HepG2 (cell line): ENCODE measurements around the gene TCF23. TPM values are rescaled to one million over a fixed set of nuclear protein-coding genes. Genes with fewer than 3 reads are reported as not detected.

Source experiments
- BCL6 ChIP-seq: IDR thresholded peaks from 2 replicates; pipeline ENCODE4 v1.6.1; 2016; ENCODE audit warnings: missing genetic modification reagents, missing compliant biosample characterization
- EZH2 ChIP-seq: conservative IDR thresholded peaks from 2 replicates; pipeline ENCODE4 v1.6.1; 2012; ENCODE audit warnings: mild to moderate bottlenecking, low read depth, low read length, moderate library complexity
- FOXM1 ChIP-seq: sonication (generic); formaldehyde crosslinking; IDR thresholded peaks from 2 replicates; pipeline ENCODE4 v1.5.0; 2020; ENCODE audit warnings: missing genetic modification reagents
- GTF3A ChIP-seq: sonication (generic); formaldehyde crosslinking; conservative IDR thresholded peaks from 2 replicates; pipeline ENCODE4 v1.4.0; 2020; ENCODE audit warnings: mild to moderate bottlenecking, missing genetic modification reagents
- KAT2B ChIP-seq: fragments of 150-350 bp; IDR thresholded peaks from 2 replicates; pipeline ENCODE4 v1.6.1; 2014; ENCODE audit warnings: low read depth, low read length, borderline replicate concordance
- MAFK ChIP-seq, 2 experiments: IDR thresholded peaks in 1 of 2; conservative IDR thresholded peaks in 1 of 2; 2 replicates each; pipeline ENCODE4 v1.6.1; 2011; ENCODE audit warnings: improper control_type of control experiment in 2 of 2, low read length in 2 of 2
- ZFP36L1 ChIP-seq: sonication (generic); formaldehyde crosslinking; IDR thresholded peaks from 2 replicates; pipeline ENCODE4 v1.8.0; 2022; ENCODE audit warnings: mild to moderate bottlenecking, missing genetic modification reagents, moderate library complexity
- ZNF674 ChIP-seq: sonication (generic); formaldehyde crosslinking; IDR thresholded peaks from 2 replicates; pipeline ENCODE4 v1.5.0; 2020; ENCODE audit warnings: low read depth, mild to moderate bottlenecking, missing genetic modification reagents
- ZNF678 ChIP-seq: sonication (generic); formaldehyde crosslinking; IDR thresholded peaks from 2 replicates; pipeline ENCODE4 v1.4.0; 2020; ENCODE audit warnings: mild to moderate bottlenecking, missing genetic modification reagents
- ZNF780A ChIP-seq: sonication (generic); formaldehyde crosslinking; IDR thresholded peaks from 2 replicates; pipeline ENCODE4 v1.8.0; 2022; ENCODE audit warnings: mild to moderate bottlenecking, missing genetic modification reagents, moderate library complexity
- ZSCAN12 ChIP-seq: sonication (generic); formaldehyde crosslinking; IDR thresholded peaks from 2 replicates; pipeline ENCODE4 v1.9.0; 2021; ENCODE audit warnings: mild to moderate bottlenecking, missing genetic modification reagents
- ZSCAN30 ChIP-seq: sonication (generic); formaldehyde crosslinking; IDR thresholded peaks from 2 replicates; pipeline ENCODE4 v1.5.0; 2020; ENCODE audit warnings: mild to moderate bottlenecking, missing genetic modification reagents
- polyA plus RNA-seq, 8 experiments: library from polyadenylated mRNA; depleted of rRNA in 3 of 8; stranded (reverse) in 7 of 8; unstranded in 1 of 8; fragments of >200 nt; fragmentation: Illumina TruSeq in 4 of 8; extraction: Trizol in 4 of 8; gene quantifications; 2 replicates each; pipeline versions ENCODE4 v1.2.1 to v1.2.3, GENCODE V29; 2011 to 2016; ENCODE audit warnings: low read depth in 4 of 8, missing spikeins in 1 of 8, mixed read lengths in 1 of 8; ENCODE audit not compliant: insufficient read depth in 1 of 8
- total RNA-seq, 5 experiments: library from RNA; depleted of rRNA; stranded (reverse); fragments of >200 nt; fragmentation: Illumina TruSeq; extraction: Trizol; gene quantifications; 2 replicates each; pipeline ENCODE4 v1.2.3, GENCODE V29; 2016; ENCODE audit warnings: low read depth in 1 of 5
- TF ChIP-seq, protein P1 (sequence below): sonication (generic); formaldehyde crosslinking; IDR thresholded peaks from 2 replicates; pipeline ENCODE4 v1.4.0; 2020; ENCODE audit warnings: mild to moderate bottlenecking, missing genetic modification reagents
- TF ChIP-seq, protein P2 (sequence below): sonication (generic); formaldehyde crosslinking; IDR thresholded peaks from 2 replicates; pipeline ENCODE4 v1.5.0; 2020; ENCODE audit warnings: mild to moderate bottlenecking, missing genetic modification reagents, moderate library complexity
- TF ChIP-seq, protein P3 (sequence below): sonication (generic); formaldehyde crosslinking; IDR thresholded peaks from 2 replicates; pipeline ENCODE4 v1.5.1; 2020; ENCODE audit warnings: missing genetic modification reagents, mild to moderate bottlenecking, borderline replicate concordance
- TF ChIP-seq, protein P4 (sequence below): sonication (generic); formaldehyde crosslinking; IDR thresholded peaks from 2 replicates; pipeline ENCODE4 v1.4.0; 2020; ENCODE audit warnings: missing genetic modification reagents, borderline replicate concordance

The TCF23 gene
- total and polyA plus RNA-seq, 2 of the 13 experiments (the other 11 are each of a cell fraction or from before 2014, with no cell fraction given): 0.02 to 1.4 TPM

DNA sequence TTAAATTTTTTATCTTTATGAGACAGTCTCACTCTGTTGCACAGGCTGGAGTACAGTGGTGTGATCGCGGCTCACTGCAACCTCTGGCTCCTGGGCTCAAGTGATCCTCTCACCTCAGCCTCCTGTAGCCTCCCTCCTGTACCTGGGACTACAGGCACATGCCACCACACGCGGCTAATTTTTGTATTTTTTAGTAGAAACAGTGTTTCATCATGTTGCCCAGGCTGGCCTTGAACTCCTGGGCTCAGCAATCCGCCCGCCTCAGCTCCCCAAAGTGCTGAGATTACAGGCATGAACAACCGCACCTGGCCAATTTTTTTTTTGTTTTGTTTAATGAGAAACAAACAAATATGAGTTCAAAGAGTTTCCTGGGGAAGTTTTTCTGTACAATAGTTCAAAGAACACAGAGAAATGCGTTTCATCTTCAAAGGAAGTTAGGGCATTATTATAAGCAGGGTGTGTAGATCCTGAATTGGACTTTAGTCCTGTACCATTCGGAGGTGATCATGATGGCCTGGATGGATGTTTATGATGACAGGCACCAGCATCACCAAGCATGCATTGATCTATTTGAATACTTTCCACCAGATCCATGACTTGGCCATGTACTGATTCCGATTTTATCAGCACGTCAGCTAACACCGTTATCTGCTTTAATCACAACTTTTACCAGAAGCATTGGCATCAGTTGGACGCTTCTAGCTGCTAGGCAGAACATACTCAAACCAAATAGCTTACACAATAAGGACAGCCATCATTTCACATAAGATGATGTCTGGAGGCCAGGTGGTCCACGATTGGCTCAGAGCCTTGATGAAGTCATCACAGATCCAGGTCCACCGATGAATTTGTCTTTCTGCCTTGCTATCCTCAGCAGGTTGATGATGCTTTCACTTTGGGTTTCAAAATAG lies 28.9 kb downstream of the TCF23 start (continued):
- TF ChIP-seq, protein P1, sequence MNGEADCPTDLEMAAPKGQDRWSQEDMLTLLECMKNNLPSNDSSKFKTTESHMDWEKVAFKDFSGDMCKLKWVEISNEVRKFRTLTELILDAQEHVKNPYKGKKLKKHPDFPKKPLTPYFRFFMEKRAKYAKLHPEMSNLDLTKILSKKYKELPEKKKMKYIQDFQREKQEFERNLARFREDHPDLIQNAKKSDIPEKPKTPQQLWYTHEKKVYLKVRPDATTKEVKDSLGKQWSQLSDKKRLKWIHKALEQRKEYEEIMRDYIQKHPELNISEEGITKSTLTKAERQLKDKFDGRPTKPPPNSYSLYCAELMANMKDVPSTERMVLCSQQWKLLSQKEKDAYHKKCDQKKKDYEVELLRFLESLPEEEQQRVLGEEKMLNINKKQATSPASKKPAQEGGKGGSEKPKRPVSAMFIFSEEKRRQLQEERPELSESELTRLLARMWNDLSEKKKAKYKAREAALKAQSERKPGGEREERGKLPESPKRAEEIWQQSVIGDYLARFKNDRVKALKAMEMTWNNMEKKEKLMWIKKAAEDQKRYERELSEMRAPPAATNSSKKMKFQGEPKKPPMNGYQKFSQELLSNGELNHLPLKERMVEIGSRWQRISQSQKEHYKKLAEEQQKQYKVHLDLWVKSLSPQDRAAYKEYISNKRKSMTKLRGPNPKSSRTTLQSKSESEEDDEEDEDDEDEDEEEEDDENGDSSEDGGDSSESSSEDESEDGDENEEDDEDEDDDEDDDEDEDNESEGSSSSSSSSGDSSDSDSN (CRISPR knock-in tag): no peak
- TF ChIP-seq ZSCAN12 (CRISPR knock-in tag) (no peak), ZNF780A (CRISPR knock-in tag) (0 out of 2 replicates have a peak, but pooled peaks have one; percentile 31), ZFP36L1 (CRISPR knock-in tag) (peak; percentile 81; the same call in 1 of the 2 replicates), MAFK (conservative IDR thresholded peaks at IDR 0.05 in 1 of 2, IDR thresholded peaks at IDR 0.05 in 1 of 2; ENCODE audit: low read length in 2 of 2) (peak in 1 of 2 experiments; percentile 35; a peak in 3 of 4 replicates), EZH2 (no peak), FOXM1 (CRISPR knock-in tag) (no peak), ZSCAN30 (no peak), KAT2B (peak; percentile 64; the same call in 1 of the 2 replicates), BCL6 (CRISPR knock-in tag) (peak; percentile 79), ZNF674 (no peak), GTF3A (CRISPR knock-in tag) (no peak), ZNF678 (CRISPR knock-in tag) (peak; percentile 64; the same call in 1 of the 2 replicates)
- TF ChIP-seq, protein P2, sequence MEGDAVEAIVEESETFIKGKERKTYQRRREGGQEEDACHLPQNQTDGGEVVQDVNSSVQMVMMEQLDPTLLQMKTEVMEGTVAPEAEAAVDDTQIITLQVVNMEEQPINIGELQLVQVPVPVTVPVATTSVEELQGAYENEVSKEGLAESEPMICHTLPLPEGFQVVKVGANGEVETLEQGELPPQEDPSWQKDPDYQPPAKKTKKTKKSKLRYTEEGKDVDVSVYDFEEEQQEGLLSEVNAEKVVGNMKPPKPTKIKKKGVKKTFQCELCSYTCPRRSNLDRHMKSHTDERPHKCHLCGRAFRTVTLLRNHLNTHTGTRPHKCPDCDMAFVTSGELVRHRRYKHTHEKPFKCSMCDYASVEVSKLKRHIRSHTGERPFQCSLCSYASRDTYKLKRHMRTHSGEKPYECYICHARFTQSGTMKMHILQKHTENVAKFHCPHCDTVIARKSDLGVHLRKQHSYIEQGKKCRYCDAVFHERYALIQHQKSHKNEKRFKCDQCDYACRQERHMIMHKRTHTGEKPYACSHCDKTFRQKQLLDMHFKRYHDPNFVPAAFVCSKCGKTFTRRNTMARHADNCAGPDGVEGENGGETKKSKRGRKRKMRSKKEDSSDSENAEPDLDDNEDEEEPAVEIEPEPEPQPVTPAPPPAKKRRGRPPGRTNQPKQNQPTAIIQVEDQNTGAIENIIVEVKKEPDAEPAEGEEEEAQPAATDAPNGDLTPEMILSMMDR: no peak
- TF ChIP-seq, protein P3, sequence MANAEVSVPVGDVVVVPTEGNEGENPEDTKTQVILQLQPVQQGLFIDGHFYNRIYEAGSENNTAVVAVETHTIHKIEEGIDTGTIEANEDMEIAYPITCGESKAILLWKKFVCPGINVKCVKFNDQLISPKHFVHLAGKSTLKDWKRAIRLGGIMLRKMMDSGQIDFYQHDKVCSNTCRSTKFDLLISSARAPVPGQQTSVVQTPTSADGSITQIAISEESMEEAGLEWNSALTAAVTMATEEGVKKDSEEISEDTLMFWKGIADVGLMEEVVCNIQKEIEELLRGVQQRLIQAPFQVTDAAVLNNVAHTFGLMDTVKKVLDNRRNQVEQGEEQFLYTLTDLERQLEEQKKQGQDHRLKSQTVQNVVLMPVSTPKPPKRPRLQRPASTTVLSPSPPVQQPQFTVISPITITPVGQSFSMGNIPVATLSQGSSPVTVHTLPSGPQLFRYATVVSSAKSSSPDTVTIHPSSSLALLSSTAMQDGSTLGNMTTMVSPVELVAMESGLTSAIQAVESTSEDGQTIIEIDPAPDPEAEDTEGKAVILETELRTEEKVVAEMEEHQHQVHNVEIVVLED (CRISPR knock-in tag): peak; percentile 56; the same call in 1 of the 2 replicates
- TF ChIP-seq, protein P4, sequence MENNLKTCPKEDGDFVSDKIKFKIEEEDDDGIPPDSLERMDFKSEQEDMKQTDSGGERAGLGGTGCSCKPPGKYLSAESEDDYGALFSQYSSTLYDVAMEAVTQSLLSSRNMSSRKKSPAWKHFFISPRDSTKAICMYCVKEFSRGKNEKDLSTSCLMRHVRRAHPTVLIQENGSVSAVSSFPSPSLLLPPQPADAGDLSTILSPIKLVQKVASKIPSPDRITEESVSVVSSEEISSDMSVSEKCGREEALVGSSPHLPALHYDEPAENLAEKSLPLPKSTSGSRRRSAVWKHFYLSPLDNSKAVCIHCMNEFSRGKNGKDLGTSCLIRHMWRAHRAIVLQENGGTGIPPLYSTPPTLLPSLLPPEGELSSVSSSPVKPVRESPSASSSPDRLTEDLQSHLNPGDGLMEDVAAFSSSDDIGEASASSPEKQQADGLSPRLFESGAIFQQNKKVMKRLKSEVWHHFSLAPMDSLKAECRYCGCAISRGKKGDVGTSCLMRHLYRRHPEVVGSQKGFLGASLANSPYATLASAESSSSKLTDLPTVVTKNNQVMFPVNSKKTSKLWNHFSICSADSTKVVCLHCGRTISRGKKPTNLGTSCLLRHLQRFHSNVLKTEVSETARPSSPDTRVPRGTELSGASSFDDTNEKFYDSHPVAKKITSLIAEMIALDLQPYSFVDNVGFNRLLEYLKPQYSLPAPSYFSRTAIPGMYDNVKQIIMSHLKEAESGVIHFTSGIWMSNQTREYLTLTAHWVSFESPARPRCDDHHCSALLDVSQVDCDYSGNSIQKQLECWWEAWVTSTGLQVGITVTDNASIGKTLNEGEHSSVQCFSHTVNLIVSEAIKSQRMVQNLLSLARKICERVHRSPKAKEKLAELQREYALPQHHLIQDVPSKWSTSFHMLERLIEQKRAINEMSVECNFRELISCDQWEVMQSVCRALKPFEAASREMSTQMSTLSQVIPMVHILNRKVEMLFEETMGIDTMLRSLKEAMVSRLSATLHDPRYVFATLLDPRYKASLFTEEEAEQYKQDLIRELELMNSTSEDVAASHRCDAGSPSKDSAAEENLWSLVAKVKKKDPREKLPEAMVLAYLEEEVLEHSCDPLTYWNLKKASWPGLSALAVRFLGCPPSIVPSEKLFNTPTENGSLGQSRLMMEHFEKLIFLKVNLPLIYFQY (CRISPR knock-in tag): no peak
